ENCODE results near the gene AKNA. TPM values are rescaled to one million over a fixed set of nuclear protein-coding genes. Genes with fewer than 3 reads are reported as not detected.

Gene AKNA
- total RNA-seq, 4 donors from 2014 or later = 8.8 to 24.3 (median 19.0) TPM

GRCh38 chr9:114346146-114346545 is 41.6 kb downstream of the AKNA start:
- WGBS, 2 donors (ENCODE audit: low coverage in 1 of 2) = 92% methylated on average over 11 of the region's 11 CpGs; no CpG with 5 or more reads in 1 of the 2 donors
- H3K4me3 ChIP-seq = no peak overlapping the region
- no peaks in the 10 kb centered on the region for H3K9me3 ChIP-seq
- TF ChIP-seq POLR2A (IDR thresholded peaks at IDR 0.05) (no peak), EP300 (IDR thresholded peaks at IDR 0.05) (no peak), POLR2AphosphoS5 (IDR thresholded peaks at IDR 0.05) (no peak), CTCF (IDR thresholded peaks at IDR 0.05) (no peak)
- H3K27me3 ChIP-seq = no peaks in the 10 kb centered on the region
- H3K27ac ChIP-seq = no peak overlapping the region
- peaks cover 0 to 100% of the 10 kb centered on the region in 2 donors for H3K36me3 ChIP-seq
- peaks cover 0 to 26% (median 6%) of the 10 kb centered on the region in 3 donors for H3K4me1 ChIP-seq
- no peak for ATAC-seq

- no peak for ATAC-seq
- Histone ChIP-seq H3K4me3 (no peak overlapping the region), H3K9me3 (no peaks in the 10 kb centered on the region), H3K36me3 (peaks cover 0 to 100% of the 10 kb centered on the region in 2 donors), H3K27me3 (no peaks in the 10 kb centered on the region), H3K27ac (no peak overlapping the region), H3K4me1 (peaks cover 0 to 25% (median 6%) of the 10 kb centered on the region in 3 donors)
- TF ChIP-seq POLR2AphosphoS5 (IDR thresholded peaks at IDR 0.05) (no peak), POLR2A (IDR thresholded peaks at IDR 0.05) (no peak), CTCF (IDR thresholded peaks at IDR 0.05) (no peak), EP300 (IDR thresholded peaks at IDR 0.05) (no peak)
- WGBS, 2 donors (ENCODE audit: low coverage in 1 of 2) = 89 to 92% methylated on average over 2 to 3 of the region's 7 CpGs
Measured at GRCh38 chr9:114345493-114346065, 42.2 kb downstream of the AKNA start.

GRCh38 chr9:114344692-114345091 is 43.1 kb downstream of the AKNA start:
- no peak for ATAC-seq
- no peak for TF ChIP-seq CTCF (IDR thresholded peaks at IDR 0.05)
- TF ChIP-seq POLR2AphosphoS5 (IDR thresholded peaks at IDR 0.05) = no peak
- TF ChIP-seq POLR2A (IDR thresholded peaks at IDR 0.05) = no peak
- H3K27me3 ChIP-seq = no peaks in the 10 kb centered on the region
- H3K36me3 ChIP-seq = peaks cover 0 to 100% of the 10 kb centered on the region in 2 donors
- WGBS, 2 donors (ENCODE audit: low coverage in 1 of 2) = 30 to 36% methylated on average over 2 to 3 of the region's 3 CpGs
- peaks cover 0 to 16% (median 6%) of the 10 kb centered on the region in 3 donors for H3K4me1 ChIP-seq
- no peaks in the 10 kb centered on the region for H3K9me3 ChIP-seq
- no peak overlapping the region for H3K27ac ChIP-seq
- no peak overlapping the region for H3K4me3 ChIP-seq

- H3K27me3 ChIP-seq = no peaks in the 10 kb centered on the region
- ATAC-seq = no peak
- H3K4me3 ChIP-seq = no peak overlapping the region
- no peaks in the 10 kb centered on the region for H3K9me3 ChIP-seq
- WGBS, 2 donors (ENCODE audit: low coverage in 1 of 2) = 92 to 100% methylated on average over 1 to 7 of the region's 11 CpGs
- H3K27ac ChIP-seq = no peak overlapping the region
- TF ChIP-seq POLR2A (IDR thresholded peaks at IDR 0.05) = no peak
- no peak for TF ChIP-seq CTCF (IDR thresholded peaks at IDR 0.05)
- no peak for TF ChIP-seq POLR2AphosphoS5 (IDR thresholded peaks at IDR 0.05)
- no peak for TF ChIP-seq EP300 (IDR thresholded peaks at IDR 0.05)
- H3K36me3 ChIP-seq = peaks cover 0 to 100% of the 10 kb centered on the region in 2 donors
- H3K4me1 ChIP-seq = peaks cover 0 to 11% (median 4%) of the 10 kb centered on the region in 3 donors
Measured at GRCh38 chr9:114344188-114344566, 43.6 kb downstream of the AKNA start.

GRCh38 chr9:114343471-114344187 is 44.2 kb downstream of the AKNA start:
- no peak for ATAC-seq
- Histone ChIP-seq H3K4me3 (no peak overlapping the region), H3K27ac (no peak overlapping the region), H3K4me1 (peaks cover 0 to 5% (median 2%) of the 10 kb centered on the region in 3 donors), H3K36me3 (peaks cover 0 to 100% of the 10 kb centered on the region in 2 donors), H3K9me3 (no peaks in the 10 kb centered on the region), H3K27me3 (no peaks in the 10 kb centered on the region)
- 80 to 88% methylated on average over 3 to 8 of the region's 9 CpGs for WGBS, 2 donors (ENCODE audit: low coverage in 1 of 2)
- TF ChIP-seq POLR2A (IDR thresholded peaks at IDR 0.05) (no peak), EP300 (IDR thresholded peaks at IDR 0.05) (no peak), CTCF (IDR thresholded peaks at IDR 0.05) (no peak)
